Heart right ventricle (tissue), 16 donors: ENCODE measurements around the gene UMODL1. TPM values are rescaled to one million over a fixed set of nuclear protein-coding genes. Genes with fewer than 3 reads are reported as not detected.

Source experiments
- ATAC-seq, 8 donors: fragments of 200-7000 bp; cut with Tn5 transposase; one replicate each; pipeline ENCODE4 v1.9.1; 2020; ENCODE audit warnings: mild to moderate bottlenecking in 8 of 8, moderate library complexity in 8 of 8, moderate number of reproducible peaks in 1 of 8
- DNase-seq, 2 donors: peaks; one replicate each; pipeline ENCODE4 v3.0.0-alpha.2; 2020
- H3K27ac ChIP-seq, 10 donors: fragments of 200-600 bp; sonication (generic) in 2 of 10; one replicate each; pipeline versions ENCODE4 v1.5.0 to v1.8.0; 2020 to 2022; ENCODE audit warnings: mild to moderate bottlenecking in 3 of 10
- H3K27me3 ChIP-seq, 7 donors: fragments of 200-600 bp; one replicate each; pipeline ENCODE4 v1.8.0; 2021 to 2022; ENCODE audit warnings: mild to moderate bottlenecking in 2 of 7
- H3K36me3 ChIP-seq, 9 donors: fragments of 200-600 bp; sonication (generic) in 1 of 9; one replicate each; pipeline versions ENCODE4 v1.5.0 to v1.8.0; 2020 to 2022; ENCODE audit warnings: mild to moderate bottlenecking in 2 of 9
- H3K4me1 ChIP-seq, 9 donors: fragments of 200-600 bp; sonication (generic) in 1 of 9; one replicate each; pipeline versions ENCODE4 v1.5.0 to v1.8.0; 2020 to 2022; ENCODE audit warnings: mild to moderate bottlenecking in 4 of 9
- H3K4me3 ChIP-seq, 10 donors: fragments of 200-600 bp; sonication (generic) in 2 of 10; one replicate each; pipeline versions ENCODE4 v1.5.0 to v1.8.0; 2020 to 2022; ENCODE audit warnings: mild to moderate bottlenecking in 7 of 10, moderate library complexity in 2 of 10
- H3K9me3 ChIP-seq, 11 donors: fragments of 200-600 bp in 10 of 11; sonication (generic) in 2 of 11; one replicate each; pipeline versions ENCODE4 v1.5.0 to v1.8.0; 2013 to 2022; ENCODE audit warnings: mild to moderate bottlenecking in 2 of 11, control low read depth in 1 of 11, moderate library complexity in 1 of 11
- CTCF ChIP-seq, 9 donors: fragments of 200-600 bp; sonication (generic) in 2 of 9; IDR thresholded peaks; one replicate each; pipeline versions ENCODE4 v1.5.0 to v1.8.0; 2021 to 2022; ENCODE audit warnings: antibody characterized with exemption in 9 of 9, mild to moderate bottlenecking in 5 of 9, moderate library complexity in 1 of 9
- WGBS, 2 donors: extraction: QIAGEN DNeasy Blood & Tissue Kit; methylation state at CpG; one replicate each; pipeline ENCODE4 v1.1.7; 2013; ENCODE audit warnings: inconsistent platforms in 1 of 2; 5-methylcytosine and 5-hydroxymethylcytosine counted together
- intact Hi-C, 10 donors: fragments of 100-400 bp; cut with DNase I; formaldehyde crosslinking; loops; one replicate each; pipeline versions ENCODE4 v1.11.1 to v1.14.2; 2022
- polyA plus RNA-seq, 2 donors: library from polyadenylated mRNA; stranded (reverse); fragments of 200-250 nt; gene quantifications; one replicate each; pipeline ENCODE4 v1.2.3, GENCODE V29; 2013
- total RNA-seq, 10 donors: library from RNA; stranded (reverse); fragmentation: NEBNext Ultra II Directional in 3 of 10; extraction: Animal tissue kit (Norgen Biotek cat#: 25700) in 3 of 10; gene quantifications; one replicate each; pipeline versions ENCODE4 v1.2.1 to v1.2.4, GENCODE V29; 2021 to 2023
- donor health status: Arrhythmogenic right ventricular cardiomyopathy.
- donor health status: ischemic (EF 13 %, LVEDD 7.1; RV severe dilation, severe dysfunction).
- donor health status: healthy with polysubstance abuse.
- donor health status: DM: no; HTN: yes; CAD: no.
- donor health status: DM: no; HTN: no; CAD: no.
- donor health status: ischemic (EF 25% LVEDD 6.9; RV normal size, moderate dysfunction).
- donor health status: ischemic (EF 25% LVEDD 5.7; RV mildly dilated, moderate dysfunction).
- donor health status: healthy.
- donor health status: DM: yes; HTN: yes; CAD: no.
- donor health status: Ischemic cardiomyopathy.
- donor health status: ischemic (EF 35%, LVEDD 5.7; RV mildly dilated, moderate dysfunction).
- donor health status: nonischemic (EF 11% LVEDD 7.7; RV severe dilation, severe dysfunction).
- donor health status: DM: yes; HTN: yes; CAD: no.
- donor health status: PGD.
- donor health status: ischemic (EF 29% LVEDD 5.4; RV normal size, mild dysfunction).
- donor health status: nonischemic (EF 23%, LVEDD 6.1; RV moderate dilation, normal function).

The UMODL1 gene
- total and polyA plus RNA-seq, 12 donors = 0.13 to 0.31 (median 0.25) TPM; not detected in 9

GRCh38 chr21:42067531-42068255 is 3.4 kb upstream of the UMODL1 start:
- intact Hi-C loops = no loop called here
- no peak for DNase-seq

DNA sequence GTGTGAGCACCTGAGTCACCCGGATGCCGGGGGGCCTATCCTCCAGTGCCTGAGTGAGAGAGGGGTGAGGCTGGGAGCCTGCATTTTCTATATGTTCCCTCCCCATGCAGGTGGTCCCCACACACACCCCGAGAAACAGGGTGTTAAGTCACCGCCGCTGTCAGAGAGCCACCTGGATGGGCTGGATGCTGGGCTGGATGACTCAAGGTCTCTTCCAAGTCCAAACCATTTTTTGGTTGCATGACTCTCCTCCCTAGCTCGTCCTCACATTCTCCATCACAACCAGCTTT is 2.9 kb upstream of the UMODL1 start:
- Histone ChIP-seq H3K9me3 (no peaks in the 10 kb centered on the region), H3K4me3 (no peak overlapping the region), H3K27me3 (peaks cover 0 to 70% (median 25%) of the 10 kb centered on the region in 7 donors), H3K36me3 (no peaks in the 10 kb centered on the region), H3K4me1 (peaks cover 0 to 12% (median 0%) of the 10 kb centered on the region in 9 donors), H3K27ac (no peak overlapping the region)
- ATAC-seq = no peak
- intact Hi-C loops = no loop called here
- DNase-seq = no peak
- 89 to 90% methylated on average over 6 of the region's 6 CpGs for WGBS, 2 donors
- no peak for TF ChIP-seq CTCF (IDR thresholded peaks at IDR 0.05)

More at GRCh38 chr21:42067531-42068255, 3.4 kb upstream of the UMODL1 start:
- Histone ChIP-seq H3K4me1 (peaks cover 0 to 17% (median 0%) of the 10 kb centered on the region in 9 donors), H3K36me3 (no peaks in the 10 kb centered on the region), H3K27ac (no peak overlapping the region), H3K27me3 (peaks cover 0 to 71% (median 26%) of the 10 kb centered on the region in 7 donors), H3K9me3 (no peaks in the 10 kb centered on the region), H3K4me3 (no peak overlapping the region)
- no peak for TF ChIP-seq CTCF (IDR thresholded peaks at IDR 0.05)
- ATAC-seq = no peak
- 66 to 68% methylated on average over 30 of the region's 30 CpGs for WGBS, 2 donors

DNA sequence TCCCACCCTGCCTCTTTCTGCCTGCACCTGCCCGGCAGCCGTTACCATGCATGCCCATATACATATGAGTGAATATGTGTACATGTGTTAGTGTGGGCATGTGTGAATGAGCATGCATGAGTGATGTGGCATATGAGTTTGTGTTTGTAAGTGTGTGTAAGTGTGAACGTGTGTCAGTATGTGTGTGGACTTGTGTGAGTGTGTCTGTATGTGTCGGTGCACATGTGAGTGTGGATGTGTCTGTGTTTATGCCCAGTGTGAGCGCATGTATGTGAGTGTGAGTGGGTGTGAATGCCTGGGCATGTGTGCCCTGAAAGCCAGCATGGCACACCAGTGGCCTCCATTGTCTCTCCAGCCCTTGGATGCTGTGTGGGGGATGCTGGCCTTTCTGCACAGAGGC is 2.5 kb upstream of the UMODL1 start:
- 93 to 96% methylated on average over 5 of the region's 5 CpGs for WGBS, 2 donors
- Histone ChIP-seq H3K4me3 (no peak overlapping the region), H3K9me3 (no peaks in the 10 kb centered on the region), H3K27ac (no peak overlapping the region), H3K4me1 (peaks cover 0 to 8% (median 0%) of the 10 kb centered on the region in 9 donors), H3K27me3 (peaks cover 0 to 68% (median 22%) of the 10 kb centered on the region in 7 donors), H3K36me3 (no peaks in the 10 kb centered on the region)
- intact Hi-C loops = no loop called here
- no peak for DNase-seq
- ATAC-seq = no peak
- TF ChIP-seq CTCF (IDR thresholded peaks at IDR 0.05) = no peak

GRCh38 chr21:42069327-42069726 is 1.8 kb upstream of the UMODL1 start:
- WGBS, 2 donors = 63 to 71% methylated on average over 3 of the region's 3 CpGs
- no peaks in the 10 kb centered on the region for H3K36me3 ChIP-seq
- H3K9me3 ChIP-seq = no peaks in the 10 kb centered on the region
- H3K27me3 ChIP-seq = peaks cover 0 to 66% (median 21%) of the 10 kb centered on the region in 7 donors
- ATAC-seq (no peak), DNase-seq (no peak)
- no peak for TF ChIP-seq CTCF (IDR thresholded peaks at IDR 0.05)
- no peak overlapping the region for H3K27ac ChIP-seq
- intact Hi-C loops = no loop called here
- peaks cover 0 to under 1% (median 0%) of the 10 kb centered on the region in 9 donors for H3K4me1 ChIP-seq
- no peak overlapping the region for H3K4me3 ChIP-seq
